Measurements from ENCODE around the gene AKT1. TPM values are rescaled to one million over a fixed set of nuclear protein-coding genes. Genes with fewer than 3 reads are reported as not detected.

The AKT1 gene
- total and polyA plus RNA-seq, 7 donors = 86.2 to 180 (median 116) TPM

GRCh38 chr14:104826861-104827176 lies 31.3 kb upstream of the AKT1 start:
- 1 to 4% methylated on average over 27 of the region's 27 CpGs for WGBS, 2 donors
- Histone ChIP-seq H3K36me3 (no peaks in the 10 kb centered on the region), H3K27ac (peak overlapping the region in 3 of 4 donors; percentile 27 to 53 (median 41)), H3K4me3 (peak overlapping the region; percentile 29 to 69 (median 55)), H3K27me3 (peaks cover 0 to 8% (median 0%) of the 10 kb centered on the region in 3 donors), H3K9me3 (no peaks in the 10 kb centered on the region), H3K4me1 (peaks cover 0 to 24% (median 23%) of the 10 kb centered on the region in 4 donors)
- no peak for DNase-seq
- TF ChIP-seq POLR2A (IDR thresholded peaks at IDR 0.05) (no peak), EP300 (IDR thresholded peaks at IDR 0.05) (no peak), CTCF (IDR thresholded peaks at IDR 0.05) (no peak), POLR2AphosphoS5 (IDR thresholded peaks at IDR 0.05) (no peak)
- intact Hi-C loops (cut with DNase I) = loop anchor here (1.0 to 5.0 kb wide), 3 partner anchors 38 to 75 kb away; partner anchors contain the start of genes CEP170B and SIVA1

GRCh38 chr14:104826189-104826860 lies 30.8 kb upstream of the AKT1 start:
- TF ChIP-seq POLR2A (IDR thresholded peaks at IDR 0.05) = no peak
- TF ChIP-seq EP300 (IDR thresholded peaks at IDR 0.05) = no peak
- TF ChIP-seq CTCF (IDR thresholded peaks at IDR 0.05) = peak; percentile 11 to 88 (median 70)
- peak in 3 of 4 donors; percentile 11 to 33 (median 13) for TF ChIP-seq POLR2AphosphoS5 (IDR thresholded peaks at IDR 0.05)
- peak; percentile 94 for DNase-seq
- 1% methylated on average over 54 of the region's 54 CpGs for WGBS, 2 donors
- Histone ChIP-seq H3K9me3 (no peaks in the 10 kb centered on the region), H3K27me3 (peaks cover 0 to 8% (median 0%) of the 10 kb centered on the region in 3 donors), H3K27ac (peak overlapping the region; percentile 54 to 68 (median 64)), H3K36me3 (no peaks in the 10 kb centered on the region), H3K4me1 (peaks cover 0 to 29% (median 26%) of the 10 kb centered on the region in 4 donors), H3K4me3 (peak overlapping the region; percentile 36 to 69 (median 55))
- intact Hi-C loops (cut with DNase I) = loop anchor here (1.0 to 5.0 kb wide), 3 partner anchors 38 to 74 kb away; partner anchors contain the start of genes CEP170B and SIVA1

GRCh38 chr14:104824353-104824997 lies 28.9 kb upstream of the AKT1 start:
- no peak for DNase-seq
- TF ChIP-seq EP300 (IDR thresholded peaks at IDR 0.05) = no peak
- no peak for TF ChIP-seq CTCF (IDR thresholded peaks at IDR 0.05)
- TF ChIP-seq POLR2A (IDR thresholded peaks at IDR 0.05) = no peak
- no peak for TF ChIP-seq POLR2AphosphoS5 (IDR thresholded peaks at IDR 0.05)
- intact Hi-C loops (cut with DNase I) = no loop called here
- Histone ChIP-seq H3K9me3 (no peaks in the 10 kb centered on the region), H3K36me3 (no peaks in the 10 kb centered on the region), H3K4me3 (no peak overlapping the region), H3K27ac (no peak overlapping the region), H3K4me1 (peaks cover 0 to 40% (median 35%) of the 10 kb centered on the region in 4 donors), H3K27me3 (peaks cover 0 to 8% (median 0%) of the 10 kb centered on the region in 3 donors)
- WGBS, 2 donors = 95 to 97% methylated on average over 2 of the region's 2 CpGs

GRCh38 chr14:104822821-104823615 lies 27.5 kb upstream of the AKT1 start:
- TF ChIP-seq POLR2A (IDR thresholded peaks at IDR 0.05) (no peak), POLR2AphosphoS5 (IDR thresholded peaks at IDR 0.05) (no peak), EP300 (IDR thresholded peaks at IDR 0.05) (no peak), CTCF (IDR thresholded peaks at IDR 0.05) (no peak)
- H3K9me3 ChIP-seq = no peaks in the 10 kb centered on the region
- H3K4me3 ChIP-seq = no peak overlapping the region
- WGBS, 2 donors = 86 to 88% methylated on average over 22 of the region's 22 CpGs
- no peaks in the 10 kb centered on the region for H3K36me3 ChIP-seq
- peak; percentile 52 for DNase-seq
- intact Hi-C loops (cut with DNase I) = no loop called here
- no peak overlapping the region for H3K27ac ChIP-seq
- H3K4me1 ChIP-seq = peaks cover 0 to 39% (median 35%) of the 10 kb centered on the region in 4 donors
- H3K27me3 ChIP-seq = peaks cover 0 to 8% (median 0%) of the 10 kb centered on the region in 3 donors
